Measurements from ENCODE around the gene A2M.

A2M gene

GRCh38 chr12:9075138-9075535 lies 40.6 kb downstream of the A2M start:
- Histone ChIP-seq H3K9me3 (ENCODE audit: control insufficient read depth, low read length) (no peaks in the 10 kb centered on the region), H3K4me3 (ENCODE audit: insufficient read depth, low read depth, low read length, poor library complexity, severe bottlenecking) (no peak overlapping the region), H3K27ac (ENCODE audit: insufficient read depth, low read length, poor library complexity, severe bottlenecking) (no peak overlapping the region), H3K27me3 (replicated peaks; ENCODE audit: control insufficient read depth, insufficient read depth, low read length, poor library complexity, severe bottlenecking) (no peaks in the 10 kb centered on the region), H3K4me1 (ENCODE audit: control insufficient read depth, insufficient read depth, low read length, poor library complexity, severe bottlenecking) (no peaks in the 10 kb centered on the region), H3K36me3 (ENCODE audit: control insufficient read depth, insufficient read depth, low read length) (no peaks in the 10 kb centered on the region)
- no peak for DNase-seq

DNA sequence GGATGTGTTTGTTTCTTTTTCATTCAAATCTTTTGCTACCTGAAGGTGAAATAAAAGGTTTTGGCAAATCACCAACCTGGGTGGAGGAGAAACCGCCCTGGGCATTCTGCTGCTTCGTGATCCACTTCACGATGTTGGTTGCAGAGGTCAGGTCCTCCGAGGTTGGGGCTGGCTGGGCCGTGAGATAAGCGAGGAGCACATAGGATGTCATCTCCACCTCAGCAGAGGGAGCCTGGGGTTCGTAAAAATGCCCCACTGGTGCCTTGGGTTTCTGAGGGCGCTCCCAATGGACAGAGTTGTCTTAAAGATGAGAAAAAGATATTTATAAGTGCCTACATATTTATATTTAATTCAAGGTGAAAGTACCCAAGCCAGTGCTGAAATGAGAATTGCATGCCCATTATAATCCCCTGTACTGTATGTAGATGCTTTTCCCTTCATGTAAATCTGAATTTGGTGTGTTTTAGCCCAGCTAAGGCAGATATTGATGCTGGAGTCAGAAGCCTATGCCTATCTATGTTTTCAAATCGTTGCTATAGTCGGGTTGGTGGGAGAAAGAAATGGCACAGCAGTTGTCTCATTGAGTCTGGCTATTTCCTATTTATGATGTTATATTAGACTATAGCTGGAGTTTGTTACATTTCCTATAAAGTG lies 41.1 kb downstream of the A2M start:
- no peaks in the 10 kb centered on the region for H3K4me1 ChIP-seq (ENCODE audit: control insufficient read depth, insufficient read depth, low read length, poor library complexity, severe bottlenecking)

GRCh38 chr12:9073076-9073475 lies 42.6 kb downstream of the A2M start:
- no peaks in the 10 kb centered on the region for H3K27me3 ChIP-seq (replicated peaks; ENCODE audit: control insufficient read depth, insufficient read depth, low read length, poor library complexity, severe bottlenecking)
- no peaks in the 10 kb centered on the region for H3K36me3 ChIP-seq (ENCODE audit: control insufficient read depth, insufficient read depth, low read length)
- no peaks in the 10 kb centered on the region for H3K4me1 ChIP-seq (ENCODE audit: control insufficient read depth, insufficient read depth, low read length, poor library complexity, severe bottlenecking)
- no peak overlapping the region for H3K27ac ChIP-seq (ENCODE audit: insufficient read depth, low read length, poor library complexity, severe bottlenecking)
- no peak overlapping the region for H3K4me3 ChIP-seq (ENCODE audit: insufficient read depth, low read depth, low read length, poor library complexity, severe bottlenecking)
- H3K9me3 ChIP-seq (ENCODE audit: control insufficient read depth, low read length) = no peaks in the 10 kb centered on the region
- DNase-seq = no peak

More for the DNA sequence above, 41.1 kb downstream of the A2M start:
- DNase-seq = no peak
- Histone ChIP-seq H3K27ac (ENCODE audit: insufficient read depth, low read length, poor library complexity, severe bottlenecking) (no peak overlapping the region), H3K27me3 (replicated peaks; ENCODE audit: control insufficient read depth, insufficient read depth, low read length, poor library complexity, severe bottlenecking) (no peaks in the 10 kb centered on the region), H3K36me3 (ENCODE audit: control insufficient read depth, insufficient read depth, low read length) (no peaks in the 10 kb centered on the region), H3K4me3 (ENCODE audit: insufficient read depth, low read depth, low read length, poor library complexity, severe bottlenecking) (no peak overlapping the region), H3K9me3 (ENCODE audit: control insufficient read depth, low read length) (no peaks in the 10 kb centered on the region)

GRCh38 chr12:9072481-9073038 lies 43.2 kb downstream of the A2M start:
- H3K27me3 ChIP-seq (replicated peaks; ENCODE audit: control insufficient read depth, insufficient read depth, low read length, poor library complexity, severe bottlenecking) = no peaks in the 10 kb centered on the region
- DNase-seq = no peak
- H3K36me3 ChIP-seq (ENCODE audit: control insufficient read depth, insufficient read depth, low read length) = no peaks in the 10 kb centered on the region
- H3K27ac ChIP-seq (ENCODE audit: insufficient read depth, low read length, poor library complexity, severe bottlenecking) = no peak overlapping the region
- H3K4me1 ChIP-seq (ENCODE audit: control insufficient read depth, insufficient read depth, low read length, poor library complexity, severe bottlenecking) = no peaks in the 10 kb centered on the region
- no peaks in the 10 kb centered on the region for H3K9me3 ChIP-seq (ENCODE audit: control insufficient read depth, low read length)
- no peak overlapping the region for H3K4me3 ChIP-seq (ENCODE audit: insufficient read depth, low read depth, low read length, poor library complexity, severe bottlenecking)

- Histone ChIP-seq H3K27me3 (replicated peaks; ENCODE audit: control insufficient read depth, insufficient read depth, low read length, poor library complexity, severe bottlenecking) (no peaks in the 10 kb centered on the region), H3K4me3 (ENCODE audit: insufficient read depth, low read depth, low read length, poor library complexity, severe bottlenecking) (no peak overlapping the region), H3K27ac (ENCODE audit: insufficient read depth, low read length, poor library complexity, severe bottlenecking) (no peak overlapping the region), H3K9me3 (ENCODE audit: control insufficient read depth, low read length) (no peaks in the 10 kb centered on the region), H3K36me3 (ENCODE audit: control insufficient read depth, insufficient read depth, low read length) (no peaks in the 10 kb centered on the region), H3K4me1 (ENCODE audit: control insufficient read depth, insufficient read depth, low read length, poor library complexity, severe bottlenecking) (no peaks in the 10 kb centered on the region)
- no peak for DNase-seq
Measured at GRCh38 chr12:9071969-9072368, 43.8 kb downstream of the A2M start.

DNA sequence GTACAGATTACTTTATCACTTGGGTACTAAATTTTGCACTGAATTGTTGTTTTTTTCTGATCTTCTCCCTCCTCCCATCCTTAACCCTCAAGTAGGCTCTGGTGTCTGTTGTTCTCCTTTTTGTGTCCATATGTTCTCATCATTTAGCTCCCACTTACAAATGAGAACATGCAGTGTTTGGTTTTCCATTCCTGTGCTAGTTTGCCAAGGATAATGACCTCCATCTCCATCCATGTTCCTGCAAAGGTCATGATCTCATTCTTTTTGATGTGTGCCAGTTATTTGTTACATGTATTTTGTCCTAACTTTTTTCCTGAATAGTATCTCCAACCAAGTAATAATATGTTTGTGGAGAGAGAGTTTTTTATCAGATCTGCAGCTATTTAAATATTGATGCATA lies 44.2 kb downstream of the A2M start:
- Histone ChIP-seq H3K9me3 (ENCODE audit: control insufficient read depth, low read length) (no peaks in the 10 kb centered on the region), H3K4me1 (ENCODE audit: control insufficient read depth, insufficient read depth, low read length, poor library complexity, severe bottlenecking) (no peaks in the 10 kb centered on the region), H3K36me3 (ENCODE audit: control insufficient read depth, insufficient read depth, low read length) (no peaks in the 10 kb centered on the region), H3K4me3 (ENCODE audit: insufficient read depth, low read depth, low read length, poor library complexity, severe bottlenecking) (no peak overlapping the region), H3K27ac (ENCODE audit: insufficient read depth, low read length, poor library complexity, severe bottlenecking) (no peak overlapping the region), H3K27me3 (replicated peaks; ENCODE audit: control insufficient read depth, insufficient read depth, low read length, poor library complexity, severe bottlenecking) (no peaks in the 10 kb centered on the region)
- no peak for DNase-seq

DNA sequence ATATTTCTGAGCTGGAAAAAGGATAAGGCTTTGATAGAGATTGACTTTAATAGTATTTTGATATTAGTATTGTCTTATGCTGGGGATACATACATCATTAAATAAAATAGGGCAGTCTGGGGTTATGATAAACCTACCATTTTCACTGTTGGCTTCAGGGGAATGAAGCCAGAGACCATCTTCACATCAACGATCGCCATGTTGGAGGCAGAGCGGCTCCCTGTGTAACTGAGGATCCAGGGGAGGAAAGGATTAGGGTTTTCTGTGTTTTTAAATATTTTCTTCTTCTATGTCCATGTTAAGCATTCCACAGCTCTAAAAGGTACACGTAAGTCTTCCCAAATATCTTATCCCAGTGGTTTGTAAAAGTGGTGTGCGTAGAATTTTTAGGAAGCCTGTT lies 45.4 kb downstream of the A2M start:
- Histone ChIP-seq H3K27me3 (replicated peaks; ENCODE audit: control insufficient read depth, insufficient read depth, low read length, poor library complexity, severe bottlenecking) (no peaks in the 10 kb centered on the region), H3K9me3 (ENCODE audit: control insufficient read depth, low read length) (no peaks in the 10 kb centered on the region), H3K36me3 (ENCODE audit: control insufficient read depth, insufficient read depth, low read length) (no peaks in the 10 kb centered on the region), H3K4me3 (ENCODE audit: insufficient read depth, low read depth, low read length, poor library complexity, severe bottlenecking) (no peak overlapping the region), H3K4me1 (ENCODE audit: control insufficient read depth, insufficient read depth, low read length, poor library complexity, severe bottlenecking) (no peaks in the 10 kb centered on the region), H3K27ac (ENCODE audit: insufficient read depth, low read length, poor library complexity, severe bottlenecking) (no peak overlapping the region)
- DNase-seq = no peak

DNA sequence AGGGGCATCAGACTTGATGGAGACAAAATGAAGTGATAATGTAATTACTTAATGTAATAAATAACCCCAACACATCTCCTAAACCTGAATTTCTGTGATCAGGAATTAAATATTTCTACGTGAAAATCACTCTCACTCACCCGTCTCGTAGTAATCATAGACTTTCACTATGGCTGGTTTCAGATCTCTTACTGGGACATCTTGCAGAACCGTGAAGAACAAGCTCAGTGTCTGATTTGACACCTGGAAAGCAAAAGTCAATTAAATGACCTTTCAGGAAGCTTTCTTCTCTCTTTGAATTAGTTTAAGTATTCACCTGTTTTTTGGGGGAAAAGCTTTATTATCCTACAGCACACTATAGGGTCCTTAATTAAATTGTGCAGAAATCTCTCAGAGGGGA lies 47.1 kb downstream of the A2M start:
- Histone ChIP-seq H3K27ac (ENCODE audit: insufficient read depth, low read length, poor library complexity, severe bottlenecking) (no peak overlapping the region), H3K4me3 (ENCODE audit: insufficient read depth, low read depth, low read length, poor library complexity, severe bottlenecking) (no peak overlapping the region), H3K9me3 (ENCODE audit: control insufficient read depth, low read length) (no peaks in the 10 kb centered on the region), H3K4me1 (ENCODE audit: control insufficient read depth, insufficient read depth, low read length, poor library complexity, severe bottlenecking) (peaks cover 9% of the 10 kb centered on the region), H3K27me3 (replicated peaks; ENCODE audit: control insufficient read depth, insufficient read depth, low read length, poor library complexity, severe bottlenecking) (no peaks in the 10 kb centered on the region), H3K36me3 (ENCODE audit: control insufficient read depth, insufficient read depth, low read length) (no peaks in the 10 kb centered on the region)
- DNase-seq = no peak

DNA sequence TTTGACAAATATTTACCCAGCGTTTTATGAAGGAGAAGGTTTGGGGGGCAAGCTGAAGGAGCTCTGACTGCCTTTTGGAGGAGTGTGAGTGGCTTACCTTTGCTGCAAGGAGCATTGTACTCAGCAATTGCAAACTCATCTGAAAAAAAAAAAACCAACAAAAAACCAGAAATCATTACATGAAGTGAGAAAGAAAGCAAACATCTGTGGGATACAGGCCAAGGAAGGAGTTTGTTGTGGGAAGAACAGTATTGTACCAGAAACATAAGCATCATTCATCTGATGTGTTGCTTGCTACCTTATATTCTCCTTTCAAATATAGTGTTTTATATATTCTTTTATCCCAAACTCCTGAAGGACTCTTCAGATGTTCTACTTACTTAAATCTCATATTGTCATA lies 47.6 kb downstream of the A2M start:
- no peaks in the 10 kb centered on the region for H3K9me3 ChIP-seq (ENCODE audit: control insufficient read depth, low read length)
- no peak overlapping the region for H3K27ac ChIP-seq (ENCODE audit: insufficient read depth, low read length, poor library complexity, severe bottlenecking)
- H3K36me3 ChIP-seq (ENCODE audit: control insufficient read depth, insufficient read depth, low read length) = no peaks in the 10 kb centered on the region
- H3K4me1 ChIP-seq (ENCODE audit: control insufficient read depth, insufficient read depth, low read length, poor library complexity, severe bottlenecking) = peaks cover 9% of the 10 kb centered on the region
- H3K4me3 ChIP-seq (ENCODE audit: insufficient read depth, low read depth, low read length, poor library complexity, severe bottlenecking) = no peak overlapping the region
- DNase-seq = no peak
- H3K27me3 ChIP-seq (replicated peaks; ENCODE audit: control insufficient read depth, insufficient read depth, low read length, poor library complexity, severe bottlenecking) = no peaks in the 10 kb centered on the region

- no peak for DNase-seq
- Histone ChIP-seq H3K36me3 (ENCODE audit: control insufficient read depth, insufficient read depth, low read length) (no peaks in the 10 kb centered on the region), H3K27ac (ENCODE audit: insufficient read depth, low read length, poor library complexity, severe bottlenecking) (no peak overlapping the region), H3K9me3 (ENCODE audit: control insufficient read depth, low read length) (no peaks in the 10 kb centered on the region), H3K4me1 (ENCODE audit: control insufficient read depth, insufficient read depth, low read length, poor library complexity, severe bottlenecking) (peaks cover 9% of the 10 kb centered on the region), H3K4me3 (ENCODE audit: insufficient read depth, low read depth, low read length, poor library complexity, severe bottlenecking) (no peak overlapping the region), H3K27me3 (replicated peaks; ENCODE audit: control insufficient read depth, insufficient read depth, low read length, poor library complexity, severe bottlenecking) (no peaks in the 10 kb centered on the region)
Measured at GRCh38 chr12:9066755-9067423, 48.8 kb downstream of the A2M start.
